Measurements from ENCODE around the gene ZNF552. TPM values are rescaled to one million over a fixed set of nuclear protein-coding genes. Genes with fewer than 3 reads are reported as not detected.

Gene ZNF552
- total RNA-seq, 1 experiment from 2014 or later = 13.1 TPM

GRCh38 chr19:57779220-57779845 is 35.4 kb downstream of the ZNF552 start (continued):
- TF ChIP-seq, protein P1, sequence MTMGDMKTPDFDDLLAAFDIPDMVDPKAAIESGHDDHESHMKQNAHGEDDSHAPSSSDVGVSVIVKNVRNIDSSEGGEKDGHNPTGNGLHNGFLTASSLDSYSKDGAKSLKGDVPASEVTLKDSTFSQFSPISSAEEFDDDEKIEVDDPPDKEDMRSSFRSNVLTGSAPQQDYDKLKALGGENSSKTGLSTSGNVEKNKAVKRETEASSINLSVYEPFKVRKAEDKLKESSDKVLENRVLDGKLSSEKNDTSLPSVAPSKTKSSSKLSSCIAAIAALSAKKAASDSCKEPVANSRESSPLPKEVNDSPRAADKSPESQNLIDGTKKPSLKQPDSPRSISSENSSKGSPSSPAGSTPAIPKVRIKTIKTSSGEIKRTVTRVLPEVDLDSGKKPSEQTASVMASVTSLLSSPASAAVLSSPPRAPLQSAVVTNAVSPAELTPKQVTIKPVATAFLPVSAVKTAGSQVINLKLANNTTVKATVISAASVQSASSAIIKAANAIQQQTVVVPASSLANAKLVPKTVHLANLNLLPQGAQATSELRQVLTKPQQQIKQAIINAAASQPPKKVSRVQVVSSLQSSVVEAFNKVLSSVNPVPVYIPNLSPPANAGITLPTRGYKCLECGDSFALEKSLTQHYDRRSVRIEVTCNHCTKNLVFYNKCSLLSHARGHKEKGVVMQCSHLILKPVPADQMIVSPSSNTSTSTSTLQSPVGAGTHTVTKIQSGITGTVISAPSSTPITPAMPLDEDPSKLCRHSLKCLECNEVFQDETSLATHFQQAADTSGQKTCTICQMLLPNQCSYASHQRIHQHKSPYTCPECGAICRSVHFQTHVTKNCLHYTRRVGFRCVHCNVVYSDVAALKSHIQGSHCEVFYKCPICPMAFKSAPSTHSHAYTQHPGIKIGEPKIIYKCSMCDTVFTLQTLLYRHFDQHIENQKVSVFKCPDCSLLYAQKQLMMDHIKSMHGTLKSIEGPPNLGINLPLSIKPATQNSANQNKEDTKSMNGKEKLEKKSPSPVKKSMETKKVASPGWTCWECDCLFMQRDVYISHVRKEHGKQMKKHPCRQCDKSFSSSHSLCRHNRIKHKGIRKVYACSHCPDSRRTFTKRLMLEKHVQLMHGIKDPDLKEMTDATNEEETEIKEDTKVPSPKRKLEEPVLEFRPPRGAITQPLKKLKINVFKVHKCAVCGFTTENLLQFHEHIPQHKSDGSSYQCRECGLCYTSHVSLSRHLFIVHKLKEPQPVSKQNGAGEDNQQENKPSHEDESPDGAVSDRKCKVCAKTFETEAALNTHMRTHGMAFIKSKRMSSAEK (CRISPR knock-in tag; IDR thresholded peaks at IDR 0.05; ENCODE audit: borderline replicate concordance) = no peak
- TF ChIP-seq, protein P2, sequence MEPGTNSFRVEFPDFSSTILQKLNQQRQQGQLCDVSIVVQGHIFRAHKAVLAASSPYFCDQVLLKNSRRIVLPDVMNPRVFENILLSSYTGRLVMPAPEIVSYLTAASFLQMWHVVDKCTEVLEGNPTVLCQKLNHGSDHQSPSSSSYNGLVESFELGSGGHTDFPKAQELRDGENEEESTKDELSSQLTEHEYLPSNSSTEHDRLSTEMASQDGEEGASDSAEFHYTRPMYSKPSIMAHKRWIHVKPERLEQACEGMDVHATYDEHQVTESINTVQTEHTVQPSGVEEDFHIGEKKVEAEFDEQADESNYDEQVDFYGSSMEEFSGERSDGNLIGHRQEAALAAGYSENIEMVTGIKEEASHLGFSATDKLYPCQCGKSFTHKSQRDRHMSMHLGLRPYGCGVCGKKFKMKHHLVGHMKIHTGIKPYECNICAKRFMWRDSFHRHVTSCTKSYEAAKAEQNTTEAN (CRISPR knock-in tag; IDR thresholded peaks at IDR 0.05) = no peak
- TF ChIP-seq CREM (CRISPR knock-in tag; IDR thresholded peaks at IDR 0.05) (no peak), MYBL2 (CRISPR knock-in tag; IDR thresholded peaks at IDR 0.05) (no peak), ZBTB21 (CRISPR knock-in tag; IDR thresholded peaks at IDR 0.05; ENCODE audit: borderline replicate concordance) (no peak), ARID4B (CRISPR knock-in tag; IDR thresholded peaks at IDR 0.05; ENCODE audit: borderline replicate concordance) (no peak), NFYB (CRISPR knock-in tag; conservative IDR thresholded peaks at IDR 0.05; ENCODE audit: low read depth) (no peak), NFATC4 (CRISPR knock-in tag; IDR thresholded peaks at IDR 0.05) (no peak), CBFB (CRISPR knock-in tag; IDR thresholded peaks at IDR 0.05; ENCODE audit: low read depth) (no peak), ZNF138 (CRISPR knock-in tag; conservative IDR thresholded peaks at IDR 0.05) (no peak)
- TF ChIP-seq, protein P3, sequence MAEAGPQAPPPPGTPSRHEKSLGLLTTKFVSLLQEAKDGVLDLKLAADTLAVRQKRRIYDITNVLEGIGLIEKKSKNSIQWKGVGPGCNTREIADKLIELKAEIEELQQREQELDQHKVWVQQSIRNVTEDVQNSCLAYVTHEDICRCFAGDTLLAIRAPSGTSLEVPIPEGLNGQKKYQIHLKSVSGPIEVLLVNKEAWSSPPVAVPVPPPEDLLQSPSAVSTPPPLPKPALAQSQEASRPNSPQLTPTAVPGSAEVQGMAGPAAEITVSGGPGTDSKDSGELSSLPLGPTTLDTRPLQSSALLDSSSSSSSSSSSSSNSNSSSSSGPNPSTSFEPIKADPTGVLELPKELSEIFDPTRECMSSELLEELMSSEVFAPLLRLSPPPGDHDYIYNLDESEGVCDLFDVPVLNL (CRISPR knock-in tag; IDR thresholded peaks at IDR 0.05; ENCODE audit: borderline replicate concordance, low read depth) = no peak

- H3K9me3 Mint-ChIP-seq = no peaks in the 10 kb centered on the region
- no peak overlapping the region for H3K27ac Mint-ChIP-seq
- TF ChIP-seq E2F5 (CRISPR knock-in tag; IDR thresholded peaks at IDR 0.05) (no peak), JUN (CRISPR knock-in tag; IDR thresholded peaks at IDR 0.05) (no peak), ARID4B (CRISPR knock-in tag; IDR thresholded peaks at IDR 0.05; ENCODE audit: borderline replicate concordance) (no peak), SOX15 (CRISPR knock-in tag; IDR thresholded peaks at IDR 0.05) (no peak)
- H3K4me3 Mint-ChIP-seq = no peak overlapping the region
- ChIA-PET CTCF (no interaction called here), POLR2A (no interaction called here)
- peaks cover 63% of the 10 kb centered on the region for H3K36me3 Mint-ChIP-seq
- no peaks in the 10 kb centered on the region for H3K27me3 Mint-ChIP-seq (ENCODE audit: low read depth)
- peaks cover 4% of the 10 kb centered on the region; the same call in 1 of the 2 replicates for H3K4me1 Mint-ChIP-seq
- no peak for DNase-seq (ENCODE audit: low spot score)
- no peak for ATAC-seq
Measured at GRCh38 chr19:57778336-57778735, 36.4 kb downstream of the ZNF552 start.
